HG03439 (cell line): Measurements from ENCODE around the gene TM9SF1.
A peak's percentile ranks its signal among the peaks of the same experiment; 100 is the strongest.

Experiments used
- ATAC-seq: cut with Tn5 transposase; IDR thresholded peaks from one replicate; pipeline ENCODE4 v1.9.1; 2021; ENCODE audit warnings: mild to moderate bottlenecking, moderate library complexity; ENCODE audit not compliant: unreplicated experiment

Gene TM9SF1

GRCh38 chr14:24156840-24157239 lies 38.4 kb downstream of the TM9SF1 start:
- ATAC-seq, result no peak

GRCh38 chr14:24155100-24155499 lies 40.1 kb downstream of the TM9SF1 start:
- ATAC-seq, result no peak

- no peak for ATAC-seq
Measured at GRCh38 chr14:24151404-24152080, 43.7 kb downstream of the TM9SF1 start.

DNA sequence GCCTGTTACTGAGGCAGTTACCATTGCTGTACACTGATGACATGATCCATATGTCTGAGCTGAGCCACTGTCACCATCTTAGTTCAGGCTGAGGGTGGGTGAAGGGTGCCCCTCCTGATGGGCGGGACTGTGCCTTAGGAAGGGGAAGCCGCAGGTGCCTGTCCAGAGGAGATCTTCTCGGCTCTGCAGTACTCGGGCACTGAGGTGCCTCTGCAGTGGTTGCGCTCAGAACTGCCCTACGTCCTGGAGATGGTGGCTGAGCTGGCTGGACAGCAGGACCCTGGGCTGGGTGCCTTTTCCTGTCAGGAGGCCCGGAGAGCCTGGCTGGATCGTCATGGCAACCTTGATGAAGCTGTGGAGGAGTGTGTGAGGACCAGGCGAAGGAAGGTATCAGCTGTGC lies 44.2 kb downstream of the TM9SF1 start:
- no peak for ATAC-seq

GRCh38 chr14:24150567-24150966 lies 44.7 kb downstream of the TM9SF1 start:
- no peak for ATAC-seq

GRCh38 chr14:24150061-24150460 lies 45.2 kb downstream of the TM9SF1 start:
- ATAC-seq, result no peak

GRCh38 chr14:24149302-24149969 lies 45.8 kb downstream of the TM9SF1 start:
- ATAC-seq, result no peak

DNA sequence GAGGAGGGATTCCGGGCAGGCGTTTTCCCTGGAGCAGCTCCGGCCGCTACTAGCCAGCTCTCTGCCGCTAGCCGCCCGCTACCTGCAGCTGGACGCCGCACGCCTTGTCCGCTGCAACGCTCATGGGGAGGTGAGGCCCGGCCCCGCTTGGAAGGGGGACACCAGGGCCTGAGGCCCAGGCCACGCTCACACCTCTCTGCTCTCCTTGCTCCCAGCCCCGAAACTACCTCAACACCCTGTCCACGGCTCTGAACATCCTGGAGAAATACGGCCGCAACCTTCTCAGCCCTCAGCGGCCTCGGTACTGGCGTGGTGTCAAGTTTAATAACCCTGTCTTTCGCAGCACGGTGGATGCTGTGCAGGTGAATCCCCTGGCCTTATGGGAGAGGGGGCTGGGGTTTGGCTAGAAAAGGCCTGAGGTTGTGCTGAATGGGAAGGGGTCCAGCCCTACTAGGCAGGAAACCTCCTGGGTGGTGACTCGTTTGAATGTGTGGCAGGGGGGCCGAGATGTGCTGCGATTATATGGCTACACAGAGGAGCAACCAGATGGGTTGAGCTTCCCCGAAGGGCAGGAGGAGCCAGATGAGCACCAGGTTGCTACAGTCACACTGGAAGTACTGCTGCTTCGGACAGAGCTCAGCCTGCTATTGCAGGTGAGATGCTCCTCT lies 47.3 kb downstream of the TM9SF1 start:
- ATAC-seq, result no peak

GRCh38 chr14:24146978-24147760 lies 48.1 kb downstream of the TM9SF1 start, which contains the start of gene RNF31:
Gene RNF31 (plus strand): TSS chr14:24147498. CDS start chr14:24147699, 201 bp downstream.
- ATAC-seq, result peak; percentile 83

DNA sequence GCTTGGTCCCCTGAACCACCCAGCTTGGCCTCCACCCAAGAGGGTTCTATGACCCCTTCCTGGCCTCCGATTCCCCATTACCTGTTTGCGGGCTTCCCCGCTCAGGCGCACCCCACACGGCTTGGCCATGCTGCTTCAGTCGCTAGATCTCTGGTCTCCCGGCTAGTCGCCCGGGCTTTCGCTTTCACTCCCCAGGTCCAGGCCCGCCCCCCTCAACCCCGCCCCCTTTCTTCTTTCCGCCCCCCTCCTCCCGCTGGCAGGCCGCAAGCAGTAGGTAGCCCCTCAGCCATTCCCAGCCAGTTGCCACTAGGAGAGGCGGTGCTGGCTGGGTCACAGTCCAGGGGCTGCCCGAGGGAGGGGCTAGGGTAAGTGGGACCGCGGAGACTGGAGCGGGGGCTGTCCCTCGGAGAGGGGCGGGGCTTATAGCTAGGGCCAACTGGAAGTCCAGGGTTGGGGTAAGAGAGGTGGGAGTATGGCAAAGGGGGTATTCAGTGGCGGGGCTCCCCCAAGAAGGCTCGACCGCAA lies 48.7 kb downstream of the TM9SF1 start, which contains the start of gene PSME2:
Gene PSME2, minus strand, starts transcription at position 158 of the 525 bp plus-strand sequence. Its CDS starts 29 bp downstream, at position 129.
- ATAC-seq, result peak; percentile 61

- no peak for ATAC-seq
Measured at GRCh38 chr14:24145690-24146452, 49.4 kb downstream of the TM9SF1 start.

- no peak for ATAC-seq
Measured at GRCh38 chr14:24145219-24145618, 50.0 kb downstream of the TM9SF1 start.

DNA sequence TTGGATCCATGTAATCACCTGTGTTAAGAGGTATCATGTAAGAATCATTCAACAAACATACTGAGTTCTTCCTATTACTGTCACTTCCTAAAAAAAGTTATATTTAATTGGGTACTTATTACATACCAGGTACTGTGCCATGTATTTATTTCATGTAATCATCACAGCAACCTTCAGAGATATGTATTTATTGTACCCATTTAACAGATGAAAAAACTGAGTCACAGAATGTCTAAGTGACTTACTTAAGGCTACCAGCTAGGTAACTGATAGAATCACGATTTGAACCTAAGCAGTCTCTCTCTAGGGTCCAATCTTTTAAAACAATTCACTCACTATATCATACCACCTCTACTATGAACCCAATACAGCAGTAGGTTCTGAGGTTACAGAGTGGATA lies 50.8 kb downstream of the TM9SF1 start:
- no peak for ATAC-seq

DNA sequence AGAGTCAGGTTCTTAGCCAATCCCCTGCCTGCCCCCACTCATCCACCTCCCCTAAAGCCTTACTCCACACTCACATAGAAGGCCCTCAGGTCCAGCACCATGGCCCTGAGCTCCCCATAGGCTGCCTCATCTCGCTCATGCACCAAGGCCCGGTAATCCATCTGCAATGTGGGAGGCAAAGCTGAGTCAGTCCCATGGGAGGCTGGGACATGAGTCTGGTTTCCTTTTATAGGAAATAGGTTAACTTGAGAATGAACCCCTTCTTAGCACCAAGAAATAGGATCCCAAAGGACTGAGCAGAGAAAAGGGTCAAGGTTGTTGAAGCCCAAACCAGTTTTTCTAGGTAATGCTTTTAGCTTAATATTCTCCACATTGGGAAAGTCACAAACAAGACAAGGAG lies 51.7 kb downstream of the TM9SF1 start:
- no peak for ATAC-seq

- ATAC-seq, result peak; percentile 83
Measured at GRCh38 chr14:24141097-24141880, 54.0 kb downstream of the TM9SF1 start, which contains the start of gene EMC9. Gene EMC9 (minus strand): TSS chr14:24141591. CDS start chr14:24141304, 287 bp downstream.

DNA sequence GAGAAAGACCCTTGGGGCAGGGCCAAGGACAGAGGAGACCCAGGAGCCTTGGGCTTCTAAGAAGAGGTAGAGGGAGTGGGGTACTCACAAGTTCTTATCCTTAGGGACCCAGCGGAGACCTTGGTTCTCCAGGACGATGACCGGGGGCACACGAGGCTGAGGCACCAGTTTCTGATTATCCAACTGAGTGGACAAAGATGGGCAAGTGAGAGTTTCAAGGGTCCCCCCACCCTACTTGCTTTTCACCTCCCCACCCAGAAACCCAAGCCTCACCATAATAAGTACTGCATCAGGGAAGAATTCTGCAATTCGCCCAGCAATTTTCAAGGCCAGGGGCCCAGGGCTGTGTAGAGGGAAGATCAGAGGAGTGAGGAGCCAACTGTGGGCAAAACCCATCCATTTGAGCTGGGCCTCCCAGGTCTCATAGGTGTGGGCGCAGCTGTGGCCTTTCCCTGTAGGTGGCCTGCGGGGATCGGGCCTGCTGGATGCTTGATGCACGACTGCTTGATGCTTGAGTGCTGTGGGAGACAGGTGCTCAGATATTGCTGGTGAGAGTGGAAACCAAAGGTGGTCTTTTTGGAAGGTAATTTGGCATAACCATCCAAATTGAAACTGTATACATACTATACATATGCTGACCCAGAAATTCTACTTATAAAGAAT lies 55.8 kb downstream of the TM9SF1 start:
- no peak for ATAC-seq
